Measurements from ENCODE around the gene SCARF2.

GRCh38 chr22:20424932-20425565 is 12.6 kb downstream of the SCARF2 start:
- TF ChIP-seq CTCF (conservative IDR thresholded peaks at IDR 0.05 in 1 of 2, IDR thresholded peaks at IDR 0.05 in 1 of 2; ENCODE audit: extremely low read depth in 1 of 2, insufficient read depth in 1 of 2, low read depth in 1 of 2, low read length in 2 of 2) (no peak), EZH2 (IDR thresholded peaks at IDR 0.05; ENCODE audit: borderline replicate concordance, low read length) (no peak)
